Measurements from ENCODE around the gene ZCCHC24. TPM values are rescaled to one million over a fixed set of nuclear protein-coding genes. Genes with fewer than 3 reads are reported as not detected.

Gene ZCCHC24
- total and polyA plus RNA-seq, 2 experiments from 2014 or later: 58.0 to 65.4 TPM

- peaks cover 31% of the 10 kb centered on the region for H3K4me1 ChIP-seq (ENCODE audit: low read depth)
- H3K27me3 ChIP-seq: no peaks in the 10 kb centered on the region
- peak in 1 of 2 donors; percentile 94 for DNase-seq (ENCODE audit: low read depth in 1 of 2, low spot score in 1 of 2)
- no peak for TF ChIP-seq CTCF (IDR thresholded peaks at IDR 0.05; ENCODE audit: low read depth, low read length)
- H3K4me3 ChIP-seq: no peak overlapping the region
- H3K9me3 ChIP-seq (ENCODE audit: low read depth): no peaks in the 10 kb centered on the region
- peak overlapping the region; percentile 81 for H3K27ac ChIP-seq
- no peaks in the 10 kb centered on the region for H3K36me3 ChIP-seq
These were observed 23.1 kb downstream of the ZCCHC24 start for GRCh38 chr10:79422178-79422892.

GRCh38 chr10:79420974-79421688, 24.3 kb downstream of the ZCCHC24 start:
- peaks cover 31% of the 10 kb centered on the region for H3K4me1 ChIP-seq (ENCODE audit: low read depth)
- no peaks in the 10 kb centered on the region for H3K36me3 ChIP-seq
- no peak for DNase-seq (ENCODE audit: low read depth in 1 of 2, low spot score in 1 of 2)
- TF ChIP-seq CTCF (IDR thresholded peaks at IDR 0.05; ENCODE audit: low read depth, low read length): no peak
- no peaks in the 10 kb centered on the region for H3K9me3 ChIP-seq (ENCODE audit: low read depth)
- no peak overlapping the region for H3K4me3 ChIP-seq
- H3K27me3 ChIP-seq: no peaks in the 10 kb centered on the region
- H3K27ac ChIP-seq: no peak overlapping the region

GRCh38 chr10:79418886-79419595, 26.4 kb downstream of the ZCCHC24 start:
- Histone ChIP-seq H3K4me1 (ENCODE audit: low read depth) (peaks cover 15% of the 10 kb centered on the region), H3K27me3 (no peaks in the 10 kb centered on the region), H3K9me3 (ENCODE audit: low read depth) (no peaks in the 10 kb centered on the region), H3K36me3 (no peaks in the 10 kb centered on the region), H3K27ac (no peak overlapping the region), H3K4me3 (no peak overlapping the region)
- TF ChIP-seq CTCF (IDR thresholded peaks at IDR 0.05; ENCODE audit: low read depth, low read length): no peak
- no peak for DNase-seq (ENCODE audit: low read depth in 1 of 2, low spot score in 1 of 2)

- no peaks in the 10 kb centered on the region for H3K9me3 ChIP-seq (ENCODE audit: low read depth)
- no peaks in the 10 kb centered on the region for H3K36me3 ChIP-seq
- H3K4me3 ChIP-seq: no peak overlapping the region
- TF ChIP-seq CTCF (IDR thresholded peaks at IDR 0.05; ENCODE audit: low read depth, low read length): no peak
- peaks cover 10% of the 10 kb centered on the region for H3K4me1 ChIP-seq (ENCODE audit: low read depth)
- no peak for DNase-seq (ENCODE audit: low read depth in 1 of 2, low spot score in 1 of 2)
- no peak overlapping the region for H3K27ac ChIP-seq
- no peaks in the 10 kb centered on the region for H3K27me3 ChIP-seq
These were observed 27.1 kb downstream of the ZCCHC24 start for GRCh38 chr10:79418274-79418673.

GRCh38 chr10:79417731-79418130, 27.7 kb downstream of the ZCCHC24 start:
- Histone ChIP-seq H3K4me1 (ENCODE audit: low read depth) (peaks cover 8% of the 10 kb centered on the region), H3K9me3 (ENCODE audit: low read depth) (no peaks in the 10 kb centered on the region), H3K36me3 (no peaks in the 10 kb centered on the region), H3K27me3 (no peaks in the 10 kb centered on the region), H3K4me3 (no peak overlapping the region), H3K27ac (no peak overlapping the region)
- DNase-seq (ENCODE audit: low read depth in 1 of 2, low spot score in 1 of 2): no peak
- no peak for TF ChIP-seq CTCF (IDR thresholded peaks at IDR 0.05; ENCODE audit: low read depth, low read length)

Measured in cardiac muscle cell (in vitro differentiated cells and primary cell).